Peyer's patch (tissue), 4 donors: ENCODE measurements around the gene PLEKHG4.

Experiments
- CTCF ChIP-seq, 6 experiments: fragments of 450-650 bp in 4 of 6; fragments of 200-600 bp in 2 of 6; sonication (generic) in 1 of 6; IDR thresholded peaks; one replicate each; pipeline ENCODE4 v1.5.1; 2017 to 2019; ENCODE audit warnings: antibody characterized with exemption in 6 of 6, mild to moderate bottlenecking in 3 of 6, moderate library complexity in 1 of 6
- POLR2A ChIP-seq, 2 donors: fragments of 450-650 bp; IDR thresholded peaks; one replicate each; pipeline ENCODE4 v1.5.1; 2017; ENCODE audit warnings: antibody characterized with exemption in 2 of 2, mild to moderate bottlenecking in 2 of 2, moderate library complexity in 2 of 2

GRCh38 chr16:67236563-67237395, 42.6 kb upstream of the PLEKHG4 start:
- TF ChIP-seq CTCF (IDR thresholded peaks at IDR 0.05) (no peak), POLR2A (IDR thresholded peaks at IDR 0.05) (no peak)
